ENCODE results near the gene LMX1A.
A peak's percentile ranks its signal among the peaks of the same experiment; 100 is the strongest.

The LMX1A gene

DNA sequence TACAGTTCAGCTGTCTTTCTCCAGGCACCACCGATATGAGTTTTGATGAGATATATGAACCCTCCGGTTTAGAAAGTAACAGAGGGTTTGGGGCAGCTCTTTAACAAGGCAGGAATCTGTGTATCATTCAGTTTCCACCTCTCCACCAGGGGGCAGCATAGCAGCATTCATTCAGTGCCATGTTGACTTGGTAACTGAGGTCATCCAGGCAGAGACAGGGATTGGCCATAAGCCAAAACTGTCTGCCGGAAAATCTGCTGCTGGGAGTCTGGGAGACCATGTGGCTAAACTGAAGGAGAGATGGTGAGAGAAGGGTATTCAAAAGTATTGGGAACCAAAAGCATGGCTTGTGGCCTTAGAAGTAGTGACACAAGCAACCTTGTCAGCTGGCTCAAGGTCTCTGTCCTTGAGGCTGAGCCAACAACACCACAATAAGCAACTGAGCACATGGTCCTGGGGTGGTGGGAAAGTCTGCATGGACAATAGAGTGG lies 98.5 kb downstream of the LMX1A start:
- Histone ChIP-seq H2BK12ac (ENCODE audit: low read length) (no peak overlapping the region), H3K9ac (ENCODE audit: low read depth, low read length, poor library complexity) (no peak overlapping the region), H2BK5ac (ENCODE audit: low read length) (no peak overlapping the region), H3K27me3 (ENCODE audit: control insufficient read depth in 3 of 3, insufficient read depth in 3 of 3, low read depth in 1 of 3, low read length in 3 of 3) (no peaks in the 10 kb centered on the region), H2BK15ac (ENCODE audit: low read length) (no peak overlapping the region), H3K14ac (ENCODE audit: low read length) (no peak overlapping the region), H2BK120ac (ENCODE audit: low read depth, low read length) (no peak overlapping the region), H4K91ac (ENCODE audit: low read depth, low read length, poor library complexity) (no peak overlapping the region), H3K36me3 (replicated peaks in 1 of 2; ENCODE audit: control insufficient read depth in 2 of 2, insufficient read depth in 2 of 2, low read length in 2 of 2) (no peaks in the 10 kb centered on the region), H3K4me3 (ENCODE audit: low read length in 2 of 2) (no peak overlapping the region), H3K9me3 (replicated peaks in 1 of 2; ENCODE audit: control insufficient read depth in 2 of 2, insufficient read depth in 1 of 2, low read depth in 1 of 2, low read length in 2 of 2) (no peaks in the 10 kb centered on the region), H3K4ac (ENCODE audit: low read length) (no peak overlapping the region), H3K27ac (replicated peaks; ENCODE audit: low read length) (no peak overlapping the region), H4K8ac (ENCODE audit: low read depth, low read length) (no peak overlapping the region), H3K18ac (ENCODE audit: low read length) (no peak overlapping the region), H2AFZ (ENCODE audit: low read length) (no peak overlapping the region), H2AK5ac (ENCODE audit: low read depth, low read length) (no peak overlapping the region), H3K4me1 (ENCODE audit: control insufficient read depth in 2 of 2, insufficient read depth in 1 of 2, low read depth in 1 of 2, low read length in 2 of 2) (peaks cover 0 to 25% of the 10 kb centered on the region in 2 donors), H3K79me1 (ENCODE audit: low read depth, low read length) (no peaks in the 10 kb centered on the region), H3K23ac (ENCODE audit: low read depth, low read length, poor library complexity) (no peak overlapping the region), H3K4me2 (ENCODE audit: insufficient read depth, low read length, poor library complexity, severe bottlenecking) (no peak overlapping the region)
- peak; percentile 64 for DNase-seq (ENCODE audit: low spot score)
- WGBS, 2 donors (ENCODE audit: extremely low coverage in 2 of 2, insufficient read length in 2 of 2, insufficient replicate concordance in 1 of 2): no CpG with 5 or more reads among the region's 3 CpGs

DNA sequence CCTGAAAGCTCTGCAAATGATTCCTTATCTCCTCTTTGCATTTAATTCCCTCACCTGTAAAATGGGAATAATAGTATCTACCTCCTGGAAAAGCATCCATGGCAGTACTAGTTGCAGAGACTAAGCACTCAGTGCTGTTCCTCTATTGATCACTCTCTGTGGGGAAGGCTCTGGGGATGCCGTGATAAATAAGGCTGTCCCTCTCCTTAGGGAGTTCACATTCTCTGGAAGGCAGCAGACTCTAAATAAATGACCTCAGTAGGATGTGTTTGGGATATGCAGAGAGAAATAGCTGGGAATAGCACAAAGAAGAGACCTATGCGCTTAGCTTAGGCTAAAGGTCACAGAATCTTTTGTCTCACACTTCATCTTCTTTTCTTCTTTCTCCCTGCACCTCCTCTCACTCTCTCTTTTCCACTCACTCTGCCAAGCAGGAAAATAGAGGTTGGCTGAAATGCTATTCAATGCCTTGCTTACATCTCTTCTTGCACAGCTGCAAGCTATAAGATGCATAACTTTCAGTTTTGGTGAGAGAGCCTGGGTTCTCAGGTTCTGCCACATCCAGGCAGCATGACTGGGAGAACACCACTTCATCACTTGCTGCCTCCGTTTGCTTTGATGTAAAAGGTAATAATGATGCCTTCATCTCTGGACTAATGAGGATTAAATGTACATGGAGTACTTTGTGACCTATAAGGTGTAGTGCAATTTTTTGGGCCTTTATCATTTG lies 101.5 kb downstream of the LMX1A start:
- Histone ChIP-seq H3K27me3 (ENCODE audit: control insufficient read depth in 3 of 3, insufficient read depth in 3 of 3, low read depth in 1 of 3, low read length in 3 of 3) (no peaks in the 10 kb centered on the region), H3K9ac (ENCODE audit: low read depth, low read length, poor library complexity) (no peak overlapping the region), H3K4me1 (ENCODE audit: control insufficient read depth in 2 of 2, insufficient read depth in 1 of 2, low read depth in 1 of 2, low read length in 2 of 2) (peaks cover 0 to 26% of the 10 kb centered on the region in 2 donors), H3K27ac (replicated peaks; ENCODE audit: low read length) (no peak overlapping the region), H2BK5ac (ENCODE audit: low read length) (no peak overlapping the region), H3K79me1 (ENCODE audit: low read depth, low read length) (no peaks in the 10 kb centered on the region), H3K4me3 (ENCODE audit: low read length in 2 of 2) (no peak overlapping the region), H2BK12ac (ENCODE audit: low read length) (no peak overlapping the region), H3K14ac (ENCODE audit: low read length) (no peak overlapping the region), H2AK5ac (ENCODE audit: low read depth, low read length) (no peak overlapping the region), H2AFZ (ENCODE audit: low read length) (no peak overlapping the region), H2BK120ac (ENCODE audit: low read depth, low read length) (no peak overlapping the region), H4K8ac (ENCODE audit: low read depth, low read length) (no peak overlapping the region), H3K4ac (ENCODE audit: low read length) (no peak overlapping the region), H3K18ac (ENCODE audit: low read length) (no peak overlapping the region), H2BK15ac (ENCODE audit: low read length) (no peak overlapping the region), H4K91ac (ENCODE audit: low read depth, low read length, poor library complexity) (no peak overlapping the region), H3K23ac (ENCODE audit: low read depth, low read length, poor library complexity) (no peak overlapping the region), H3K9me3 (replicated peaks in 1 of 2; ENCODE audit: control insufficient read depth in 2 of 2, insufficient read depth in 1 of 2, low read depth in 1 of 2, low read length in 2 of 2) (no peaks in the 10 kb centered on the region), H3K4me2 (ENCODE audit: insufficient read depth, low read length, poor library complexity, severe bottlenecking) (no peak overlapping the region), H3K36me3 (replicated peaks in 1 of 2; ENCODE audit: control insufficient read depth in 2 of 2, insufficient read depth in 2 of 2, low read length in 2 of 2) (no peaks in the 10 kb centered on the region)
- DNase-seq (ENCODE audit: low spot score): no peak
- WGBS, 2 donors (ENCODE audit: extremely low coverage in 2 of 2, insufficient read length in 2 of 2, insufficient replicate concordance in 1 of 2): no CpG with 5 or more reads among the region's 3 CpGs

DNA sequence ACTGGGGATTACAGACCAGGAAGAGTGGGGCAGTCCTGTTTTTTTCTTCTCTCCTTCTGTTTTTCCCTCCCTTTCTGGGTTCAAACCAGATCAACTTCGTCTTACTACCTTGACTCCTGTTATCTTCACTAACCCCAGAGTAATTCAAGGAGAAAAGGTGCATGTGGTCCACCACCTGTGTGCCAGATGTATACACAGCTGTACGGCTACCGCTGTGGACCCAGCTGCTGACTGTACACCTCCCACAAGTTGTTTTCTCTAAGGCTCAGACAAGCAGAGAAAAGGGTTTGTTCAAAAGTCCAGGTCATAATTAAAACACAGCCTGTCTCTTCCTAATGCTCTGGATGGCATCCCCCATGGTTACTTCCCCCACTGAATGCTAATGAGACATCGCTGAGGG lies 102.1 kb downstream of the LMX1A start:
- no peak overlapping the region for H3K9ac ChIP-seq (ENCODE audit: low read depth, low read length, poor library complexity)
- H3K9me3 ChIP-seq (replicated peaks in 1 of 2; ENCODE audit: control insufficient read depth in 2 of 2, insufficient read depth in 1 of 2, low read depth in 1 of 2, low read length in 2 of 2): no peaks in the 10 kb centered on the region

DNA sequence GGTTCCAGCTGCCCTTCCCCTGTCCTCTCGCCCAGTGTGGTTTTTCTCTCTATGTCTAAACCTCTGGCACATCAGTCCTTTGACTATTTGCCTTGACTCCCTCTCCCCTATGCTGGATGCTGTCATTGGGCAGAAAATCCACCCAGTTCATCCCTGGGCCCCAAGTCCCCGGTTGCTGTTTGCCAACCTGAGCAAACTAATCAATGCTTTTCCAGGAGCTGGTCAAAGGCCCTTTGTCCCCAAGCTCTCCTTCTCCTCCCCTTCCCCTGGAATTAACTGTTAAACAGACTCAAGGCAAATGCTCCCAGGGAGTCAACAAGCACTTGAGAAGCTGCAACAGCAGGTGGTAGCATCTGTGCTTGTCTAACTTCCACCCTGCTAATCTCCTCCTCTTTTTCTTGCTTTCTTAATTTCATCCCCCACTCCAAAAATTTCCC lies 102.7 kb downstream of the LMX1A start:
- Histone ChIP-seq H3K18ac (ENCODE audit: low read length) (no peak overlapping the region), H3K36me3 (replicated peaks in 1 of 2; ENCODE audit: control insufficient read depth in 2 of 2, insufficient read depth in 2 of 2, low read length in 2 of 2) (no peaks in the 10 kb centered on the region), H3K9ac (ENCODE audit: low read depth, low read length, poor library complexity) (no peak overlapping the region), H4K91ac (ENCODE audit: low read depth, low read length, poor library complexity) (no peak overlapping the region), H3K27me3 (ENCODE audit: control insufficient read depth in 3 of 3, insufficient read depth in 3 of 3, low read depth in 1 of 3, low read length in 3 of 3) (no peaks in the 10 kb centered on the region), H3K14ac (ENCODE audit: low read length) (no peak overlapping the region), H2AK5ac (ENCODE audit: low read depth, low read length) (no peak overlapping the region), H3K4me1 (ENCODE audit: control insufficient read depth in 2 of 2, insufficient read depth in 1 of 2, low read depth in 1 of 2, low read length in 2 of 2) (peaks cover 0 to 22% of the 10 kb centered on the region in 2 donors), H3K23ac (ENCODE audit: low read depth, low read length, poor library complexity) (no peak overlapping the region), H2BK120ac (ENCODE audit: low read depth, low read length) (no peak overlapping the region), H4K8ac (ENCODE audit: low read depth, low read length) (no peak overlapping the region), H3K4me3 (ENCODE audit: low read length in 2 of 2) (no peak overlapping the region), H3K4ac (ENCODE audit: low read length) (no peak overlapping the region), H3K4me2 (ENCODE audit: insufficient read depth, low read length, poor library complexity, severe bottlenecking) (no peak overlapping the region), H3K27ac (replicated peaks; ENCODE audit: low read length) (no peak overlapping the region), H3K9me3 (replicated peaks in 1 of 2; ENCODE audit: control insufficient read depth in 2 of 2, insufficient read depth in 1 of 2, low read depth in 1 of 2, low read length in 2 of 2) (no peaks in the 10 kb centered on the region), H2BK5ac (ENCODE audit: low read length) (no peak overlapping the region), H2BK15ac (ENCODE audit: low read length) (no peak overlapping the region), H2AFZ (ENCODE audit: low read length) (no peak overlapping the region), H3K79me1 (ENCODE audit: low read depth, low read length) (no peaks in the 10 kb centered on the region), H2BK12ac (ENCODE audit: low read length) (no peak overlapping the region)
- DNase-seq (ENCODE audit: low spot score): no peak
- no CpG with 5 or more reads among the region's 2 CpGs for WGBS, 2 donors (ENCODE audit: extremely low coverage in 2 of 2, insufficient read length in 2 of 2, insufficient replicate concordance in 1 of 2)

More for the DNA sequence above, 102.1 kb downstream of the LMX1A start:
- no peak overlapping the region for H3K14ac ChIP-seq (ENCODE audit: low read length)
- no peak overlapping the region for H3K4me3 ChIP-seq (ENCODE audit: low read length in 2 of 2)
- no CpG with 5 or more reads among the region's 4 CpGs for WGBS, 2 donors (ENCODE audit: extremely low coverage in 2 of 2, insufficient read length in 2 of 2, insufficient replicate concordance in 1 of 2)
- H4K91ac ChIP-seq (ENCODE audit: low read depth, low read length, poor library complexity): no peak overlapping the region
- H2BK120ac ChIP-seq (ENCODE audit: low read depth, low read length): no peak overlapping the region
- no peak overlapping the region for H2BK5ac ChIP-seq (ENCODE audit: low read length)
- no peak overlapping the region for H3K4me2 ChIP-seq (ENCODE audit: insufficient read depth, low read length, poor library complexity, severe bottlenecking)
- DNase-seq (ENCODE audit: low spot score): no peak
- H2AFZ ChIP-seq (ENCODE audit: low read length): no peak overlapping the region
- no peak overlapping the region for H4K8ac ChIP-seq (ENCODE audit: low read depth, low read length)
- H3K27me3 ChIP-seq (ENCODE audit: control insufficient read depth in 3 of 3, insufficient read depth in 3 of 3, low read depth in 1 of 3, low read length in 3 of 3): no peaks in the 10 kb centered on the region
- H3K23ac ChIP-seq (ENCODE audit: low read depth, low read length, poor library complexity): no peak overlapping the region
- no peaks in the 10 kb centered on the region for H3K79me1 ChIP-seq (ENCODE audit: low read depth, low read length)
- H3K4ac ChIP-seq (ENCODE audit: low read length): no peak overlapping the region
- H3K18ac ChIP-seq (ENCODE audit: low read length): no peak overlapping the region
- H2AK5ac ChIP-seq (ENCODE audit: low read depth, low read length): no peak overlapping the region
- H3K27ac ChIP-seq (replicated peaks; ENCODE audit: low read length): no peak overlapping the region
- no peak overlapping the region for H2BK15ac ChIP-seq (ENCODE audit: low read length)
- no peaks in the 10 kb centered on the region for H3K36me3 ChIP-seq (replicated peaks in 1 of 2; ENCODE audit: control insufficient read depth in 2 of 2, insufficient read depth in 2 of 2, low read length in 2 of 2)
- H3K4me1 ChIP-seq (ENCODE audit: control insufficient read depth in 2 of 2, insufficient read depth in 1 of 2, low read depth in 1 of 2, low read length in 2 of 2): peaks cover 0 to 25% of the 10 kb centered on the region in 2 donors
- H2BK12ac ChIP-seq (ENCODE audit: low read length): no peak overlapping the region

Measured in neuronal stem cell (in vitro differentiated cells).